Skeletal muscle cell (primary cell): ENCODE results near the gene TMEM106A.
"Not testable (repeated sequence)": the region's sequence is repeated elsewhere in the genome, so short reads cannot be mapped to it uniquely, and the experiment has no call there.

ENCODE experiments used
- DNase-seq: peaks from one replicate; pipeline ENCODE4 v3.0.0-alpha.2; 2010; ENCODE audit warnings: low read depth
- H3K4me3 ChIP-seq: 2 replicates; pipeline ENCODE4 v1.5.1; 2011; ENCODE audit warnings: low read depth, mild to moderate bottlenecking, control low read depth, low read length, moderate library complexity

The TMEM106A gene, protein sequence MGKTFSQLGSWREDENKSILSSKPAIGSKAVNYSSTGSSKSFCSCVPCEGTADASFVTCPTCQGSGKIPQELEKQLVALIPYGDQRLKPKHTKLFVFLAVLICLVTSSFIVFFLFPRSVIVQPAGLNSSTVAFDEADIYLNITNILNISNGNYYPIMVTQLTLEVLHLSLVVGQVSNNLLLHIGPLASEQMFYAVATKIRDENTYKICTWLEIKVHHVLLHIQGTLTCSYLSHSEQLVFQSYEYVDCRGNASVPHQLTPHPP

DNA sequence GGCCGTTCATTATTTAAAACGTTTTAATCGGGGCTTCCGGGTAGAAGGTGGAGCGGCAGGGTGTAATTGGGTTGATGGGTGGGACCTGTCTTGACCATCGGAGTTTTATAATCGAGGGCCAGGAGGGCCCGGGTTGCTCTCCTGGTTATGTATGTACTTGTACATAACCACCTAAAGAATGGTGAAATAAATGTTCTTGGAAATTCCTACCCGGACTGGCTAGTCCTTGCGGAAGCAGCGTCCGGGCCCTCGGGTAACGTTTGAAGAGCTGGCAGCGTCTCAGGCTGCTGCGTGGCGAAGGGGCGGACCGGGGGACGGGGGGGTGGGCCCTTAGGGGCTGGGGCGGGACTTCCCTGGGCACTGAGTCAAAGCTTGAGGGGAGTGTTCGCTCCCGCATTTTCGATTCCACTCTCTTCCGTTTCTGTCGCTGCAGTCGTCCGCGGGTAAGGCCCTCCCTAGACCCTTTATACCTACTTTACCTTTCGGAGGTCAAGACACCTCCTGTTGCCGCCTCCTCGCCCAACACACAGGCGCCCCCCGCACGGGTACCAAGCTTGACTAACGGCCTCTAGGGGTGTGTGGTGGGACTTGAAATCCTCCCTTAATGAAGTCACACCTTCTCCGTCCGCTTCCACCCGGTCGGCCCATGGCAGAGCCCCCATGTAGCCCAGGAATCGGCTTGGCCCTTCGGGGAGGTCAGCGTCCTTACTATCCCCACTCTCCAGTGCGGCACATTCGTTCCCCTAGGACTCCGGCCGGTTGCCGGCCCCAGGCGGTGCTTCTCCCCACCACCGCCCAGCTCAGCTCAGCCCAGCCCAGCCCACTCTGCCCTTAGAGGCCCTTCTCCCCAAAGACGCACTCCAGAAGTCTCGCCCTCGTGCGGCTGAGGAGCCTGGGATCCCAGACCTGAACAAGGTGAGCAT lies at the start of gene TMEM106A:
TMEM106A (plus strand) TSS at position 396 of the 923 bp plus-strand sequence. CDS start 1,167 bp downstream, outside the sequence.
- peak; percentile 68 for DNase-seq
- peak within 1 kb of the TSS; percentile 76 for H3K4me3 ChIP-seq

DNA sequence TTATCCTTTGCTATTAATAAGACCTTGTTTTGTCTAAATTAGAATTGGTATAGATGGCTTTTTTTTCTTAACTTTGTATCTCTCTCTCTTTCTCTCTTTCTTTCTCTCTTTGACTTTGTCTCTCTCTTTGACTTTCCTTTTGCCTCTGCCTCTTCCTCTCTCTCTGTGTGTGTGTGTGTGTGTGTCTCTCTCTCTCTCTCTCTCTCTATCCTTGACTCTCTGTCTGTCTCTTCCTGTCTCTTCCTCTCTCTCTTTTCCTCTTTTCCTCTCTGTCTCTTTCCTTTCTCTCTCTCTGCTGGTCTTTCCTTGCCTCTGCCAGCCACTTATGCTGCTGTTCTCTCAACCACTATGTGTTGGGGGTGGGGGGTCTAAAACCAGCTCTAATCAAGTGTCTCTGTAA lies 45.7 kb upstream of the TMEM106A start:
- not testable (repeated sequence) for H3K4me3 ChIP-seq, DNase-seq

DNA sequence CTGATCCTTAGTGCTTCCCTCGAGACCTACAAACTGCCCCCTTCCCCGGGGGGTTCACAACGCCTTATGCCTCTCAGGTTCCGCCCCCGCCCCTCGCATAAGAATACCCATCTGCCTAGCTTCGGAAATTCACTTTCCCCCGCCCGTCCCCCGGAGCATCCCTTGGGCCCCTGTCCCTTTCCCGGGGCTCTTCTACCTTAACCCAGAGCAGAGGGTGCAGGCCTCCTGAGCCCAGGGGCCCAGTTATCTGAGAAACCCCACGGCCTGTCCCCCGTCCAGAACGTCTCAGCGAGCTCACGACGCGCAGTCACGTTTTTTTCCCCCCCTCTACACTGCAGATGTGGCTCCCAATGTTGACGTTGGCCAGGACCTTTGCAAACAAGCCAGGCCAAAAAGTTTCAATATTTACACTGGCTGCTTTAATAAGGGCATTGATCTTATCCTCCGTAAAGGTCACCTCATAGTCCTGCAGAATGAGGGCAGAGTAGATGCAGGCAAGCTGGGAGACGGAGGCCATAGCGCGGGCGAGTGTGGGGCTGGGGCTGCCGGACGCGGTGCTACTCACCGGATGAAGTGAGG lies 42.0 kb upstream of the TMEM106A start:
- H3K4me3 ChIP-seq, result peak overlapping the region; percentile 71
- DNase-seq, result no peak

DNA sequence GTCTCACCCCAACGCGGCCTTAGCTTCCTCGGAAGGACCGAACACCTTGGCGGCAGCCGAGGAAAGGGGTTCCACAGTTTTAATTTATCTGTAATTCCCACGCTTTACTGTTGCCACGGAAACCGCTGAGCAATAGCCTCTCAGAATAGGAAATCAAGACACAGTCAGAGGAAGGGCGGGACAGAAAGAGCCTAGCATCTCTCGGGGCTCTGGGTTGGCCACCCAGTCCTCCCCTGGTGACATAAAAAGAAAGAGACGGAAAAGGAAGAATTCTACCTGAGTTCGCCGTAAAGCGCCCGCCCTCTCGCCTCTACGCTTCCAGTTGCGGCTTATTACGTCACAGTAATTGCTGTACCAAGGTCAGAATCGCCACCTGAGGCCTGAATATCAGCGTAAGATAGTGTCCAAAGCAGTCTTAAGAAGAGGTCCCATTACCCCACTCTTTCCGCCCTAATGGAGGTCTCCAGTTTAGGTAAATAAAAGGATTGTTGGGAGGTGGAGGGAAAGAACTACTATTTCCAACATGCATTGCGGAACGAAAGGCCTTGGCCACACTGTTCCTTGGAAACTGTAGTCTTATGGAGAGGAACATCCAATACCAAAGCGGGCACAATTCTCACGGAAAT lies 41.4 kb upstream of the TMEM106A start:
- H3K4me3 ChIP-seq, result peak overlapping the region; percentile 71
- DNase-seq, result peak; percentile 87

DNA sequence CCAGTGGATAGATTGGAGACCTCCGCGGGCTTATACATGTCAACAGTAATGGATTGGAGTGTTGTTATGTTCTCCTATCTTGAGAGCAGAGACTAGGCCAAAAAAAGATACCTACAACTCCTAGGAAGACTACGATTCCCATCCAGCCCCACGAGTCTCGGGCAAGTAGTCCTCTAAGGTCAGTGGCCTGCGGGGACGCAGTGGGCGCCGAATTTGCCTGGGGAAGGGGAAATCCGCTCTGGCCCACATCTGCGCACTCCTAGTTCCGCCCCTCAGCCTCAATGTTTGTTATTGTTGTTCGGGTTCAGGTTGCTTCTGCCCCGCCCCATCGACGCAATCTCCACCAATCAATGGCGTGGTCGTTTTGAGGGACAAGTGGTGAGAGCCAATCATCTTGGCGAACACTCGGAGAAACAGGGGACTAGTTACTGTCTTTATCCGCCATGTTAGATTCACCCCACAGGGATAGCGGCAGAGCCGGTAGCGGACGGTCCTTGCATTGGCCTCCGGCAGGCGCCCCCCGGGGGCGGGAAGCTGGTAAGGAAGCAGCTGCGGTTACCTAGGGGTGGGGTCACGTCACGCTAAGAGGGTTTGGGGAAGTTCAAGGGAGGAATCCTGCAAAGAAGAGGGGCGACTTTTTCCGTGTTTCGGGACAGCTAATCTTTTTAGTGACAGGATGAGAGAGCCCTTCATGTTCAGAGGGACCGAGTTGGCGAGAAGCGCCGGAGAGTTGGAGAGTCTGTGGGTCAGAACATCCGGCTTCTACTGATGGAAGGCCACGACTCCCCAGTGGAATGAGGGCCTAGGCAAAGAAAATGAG lies 40.7 kb upstream of the TMEM106A start, which contains the start of gene NBR1:
NBR1 (plus strand) TSS at position 449 of the 820 bp plus-strand sequence. CDS start 4,586 bp downstream, outside the sequence.
- DNase-seq, result peak; percentile 93
- peak within 1 kb of the TSS; percentile 71 for H3K4me3 ChIP-seq

DNA sequence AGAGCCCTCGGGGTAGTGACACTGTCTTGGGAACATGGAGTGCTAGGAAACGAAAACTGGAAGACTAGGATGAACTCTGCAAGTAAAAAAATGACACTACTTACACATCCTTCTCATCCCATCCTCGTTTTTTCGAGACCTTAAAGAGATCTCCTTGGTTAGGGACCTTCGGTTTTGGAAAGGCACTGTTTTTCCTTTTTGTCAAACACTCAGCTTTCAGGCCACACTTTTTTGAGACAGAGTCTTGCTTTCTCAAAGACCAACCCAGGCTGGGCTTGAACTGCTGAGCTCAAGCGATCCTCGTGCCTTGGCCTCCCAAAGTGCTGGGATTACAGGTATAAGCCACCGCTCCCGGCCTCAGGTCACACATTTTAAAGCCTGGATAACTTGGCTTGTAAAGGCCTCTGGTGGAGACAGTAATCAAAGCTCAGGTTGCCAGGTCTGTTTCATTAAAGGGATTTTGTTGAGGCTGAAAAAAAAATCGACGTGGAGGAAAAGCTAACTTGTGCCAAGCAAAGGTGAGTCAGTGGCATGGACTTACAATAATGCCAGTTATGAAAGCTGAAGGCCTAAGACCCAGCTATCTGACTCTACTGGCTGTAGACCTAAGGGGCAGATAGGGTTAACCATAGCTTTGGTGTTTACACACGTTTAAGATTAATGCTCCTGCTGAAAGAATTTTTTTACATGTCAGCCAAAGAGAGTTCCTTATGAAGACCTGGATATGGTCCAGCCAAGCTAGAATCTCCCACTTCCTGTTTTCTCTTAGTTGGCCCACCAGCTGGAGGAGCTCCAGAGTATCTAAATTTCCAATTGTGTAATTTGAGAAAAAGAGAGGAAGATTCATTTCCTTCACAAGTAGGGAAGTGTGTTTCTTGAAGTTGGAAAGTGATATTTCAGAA lies 39.8 kb upstream of the TMEM106A start:
- H3K4me3 ChIP-seq, result peak overlapping the region; percentile 71
- DNase-seq, result peak; percentile 73

DNA sequence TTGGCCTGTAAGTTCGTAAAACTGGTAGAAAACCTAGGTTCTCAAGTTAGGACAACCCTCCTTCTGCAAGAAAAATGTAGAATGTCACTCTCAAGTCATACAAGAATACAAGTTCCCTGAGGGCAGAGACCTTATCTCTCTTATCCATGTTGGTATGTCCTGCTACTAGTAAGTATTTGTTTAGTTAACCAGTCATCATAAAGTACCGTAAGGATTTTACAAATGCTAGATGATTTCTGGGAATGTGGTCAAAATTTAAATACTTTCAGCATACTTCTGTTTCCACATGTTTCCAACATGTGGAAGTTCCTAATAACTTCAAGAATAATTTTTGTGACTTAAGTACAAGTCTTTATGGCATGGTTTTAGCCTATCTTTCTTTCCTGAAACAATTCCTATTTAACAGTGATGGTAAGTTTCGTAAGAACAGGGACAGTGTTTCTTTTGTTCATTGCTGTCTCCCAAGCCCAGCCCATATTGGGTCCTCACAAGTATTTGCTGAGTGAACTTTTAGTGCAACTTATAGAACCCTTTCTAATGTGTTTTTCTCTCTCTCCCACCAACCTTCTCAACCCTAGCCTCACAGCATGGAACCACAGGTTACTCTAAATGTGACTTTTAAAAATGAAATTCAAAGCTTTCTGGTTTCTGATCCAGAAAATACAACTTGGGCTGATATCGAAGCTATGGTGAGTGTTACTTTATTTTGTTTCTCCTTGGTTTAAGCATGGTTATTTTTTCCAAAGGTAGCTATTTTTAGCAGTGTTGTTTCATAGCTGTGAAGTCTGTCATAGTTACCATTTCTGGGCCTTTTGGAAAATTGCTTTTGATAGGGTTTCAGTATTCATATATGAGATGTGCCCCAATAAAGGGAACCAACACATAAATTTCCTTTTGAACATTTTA lies 36.2 kb upstream of the TMEM106A start:
- H3K4me3 ChIP-seq, result no peak overlapping the region
- DNase-seq, result no peak

DNA sequence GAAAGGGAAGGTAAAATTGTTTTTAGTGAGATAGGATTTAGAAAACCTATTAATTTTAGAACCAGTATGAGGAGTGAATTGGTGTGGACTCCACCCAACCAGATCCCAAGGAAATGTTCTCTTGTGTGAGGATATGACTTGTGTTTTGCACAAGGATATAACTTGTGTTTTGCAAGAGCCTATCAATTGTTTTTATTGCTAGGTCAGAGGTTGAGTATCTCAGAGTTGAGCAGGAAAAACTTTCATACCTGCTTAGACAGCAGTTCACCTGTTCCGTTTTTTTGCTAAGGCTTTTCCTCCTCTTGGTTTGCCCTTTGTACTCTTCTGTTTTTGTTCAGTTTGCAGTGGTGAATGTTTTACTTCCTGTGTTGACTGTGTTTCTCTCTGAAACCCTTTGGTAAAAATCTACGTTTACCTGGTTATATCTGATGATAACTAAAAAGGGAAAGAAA lies 35.5 kb upstream of the TMEM106A start:
- H3K4me3 ChIP-seq, result no peak overlapping the region

DNA sequence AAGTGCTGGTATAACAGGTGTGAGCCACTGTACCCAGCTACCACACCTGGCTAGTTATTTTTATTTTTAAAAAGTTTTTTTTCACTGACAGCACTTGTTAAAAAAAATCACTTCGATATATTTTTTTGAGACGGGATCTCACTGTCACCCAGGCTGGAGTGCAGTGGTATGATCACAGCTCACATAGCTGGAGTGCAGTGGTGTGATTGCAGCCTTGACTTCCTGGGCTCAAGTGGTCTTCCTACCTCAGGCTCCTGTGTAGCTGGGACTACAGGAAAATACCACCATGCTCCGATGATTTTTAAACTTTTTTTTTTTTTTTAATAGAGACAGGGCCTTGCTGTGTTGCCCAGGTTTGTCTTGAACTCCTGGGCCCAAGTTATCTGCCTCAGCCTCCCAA lies 27.8 kb upstream of the TMEM106A start:
- no peak for DNase-seq

More for the DNA sequence above, 35.5 kb upstream of the TMEM106A start:
- no peak for DNase-seq

DNA sequence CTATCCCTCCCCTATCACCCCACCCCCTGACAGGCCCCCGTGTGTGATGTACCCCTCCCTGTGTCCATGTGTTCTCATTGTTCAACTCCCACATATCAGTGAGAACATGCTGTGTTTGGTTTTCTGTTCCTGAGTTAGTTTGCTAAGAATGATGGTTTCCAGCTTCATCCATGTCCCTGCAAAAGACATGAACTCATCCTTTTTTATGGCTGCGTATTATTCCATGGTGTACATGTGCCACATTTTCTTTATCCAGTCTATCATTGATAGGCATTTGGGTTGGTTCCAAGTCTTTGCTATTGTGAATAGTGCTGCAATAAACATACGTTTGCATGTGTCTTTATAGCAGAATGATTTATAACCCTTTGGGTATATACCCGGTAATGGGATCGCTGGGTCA lies 25.0 kb upstream of the TMEM106A start:
- not testable (repeated sequence) for H3K4me3 ChIP-seq, DNase-seq

More for the DNA sequence above, 27.8 kb upstream of the TMEM106A start:
- no peak overlapping the region for H3K4me3 ChIP-seq

DNA sequence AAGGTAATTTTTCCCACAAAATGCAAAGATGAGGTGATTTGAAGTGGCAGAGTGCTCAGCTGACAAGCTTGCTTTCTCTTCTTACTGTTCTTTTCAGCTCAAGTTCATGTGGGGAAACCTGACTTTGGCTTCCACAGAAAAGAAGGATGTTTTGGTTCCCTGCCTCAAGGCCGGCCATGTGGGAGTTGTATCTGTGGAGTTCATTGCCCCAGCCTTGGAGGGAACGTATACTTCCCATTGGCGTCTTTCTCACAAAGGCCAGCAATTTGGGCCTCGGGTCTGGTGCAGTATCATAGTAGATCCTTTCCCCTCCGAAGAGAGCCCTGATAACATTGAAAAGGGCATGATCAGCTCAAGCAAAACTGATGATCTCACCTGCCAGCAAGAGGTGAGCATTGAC lies 18.4 kb upstream of the TMEM106A start:
- no peak overlapping the region for H3K4me3 ChIP-seq
- no peak for DNase-seq

DNA sequence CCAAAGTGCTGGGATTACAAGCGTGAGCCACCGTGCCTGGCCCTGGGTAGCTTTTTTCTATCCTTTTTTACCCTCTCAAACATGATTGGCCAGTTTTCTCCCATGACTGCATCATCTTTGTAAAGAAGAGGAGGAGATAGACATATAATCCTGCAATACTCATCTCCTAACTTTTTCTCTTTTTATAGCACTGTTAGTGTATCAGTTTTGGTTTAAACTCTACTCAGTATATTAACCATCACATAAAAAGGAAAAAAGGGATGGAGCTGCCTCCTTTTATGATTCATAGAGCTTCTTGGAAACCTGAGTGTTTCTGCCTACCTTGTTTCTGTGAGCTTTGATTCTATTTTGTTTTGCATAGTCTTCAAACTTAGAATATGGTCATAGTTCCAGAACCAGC lies 12.0 kb upstream of the TMEM106A start:
- DNase-seq, result no peak
- no peak overlapping the region for H3K4me3 ChIP-seq

DNA sequence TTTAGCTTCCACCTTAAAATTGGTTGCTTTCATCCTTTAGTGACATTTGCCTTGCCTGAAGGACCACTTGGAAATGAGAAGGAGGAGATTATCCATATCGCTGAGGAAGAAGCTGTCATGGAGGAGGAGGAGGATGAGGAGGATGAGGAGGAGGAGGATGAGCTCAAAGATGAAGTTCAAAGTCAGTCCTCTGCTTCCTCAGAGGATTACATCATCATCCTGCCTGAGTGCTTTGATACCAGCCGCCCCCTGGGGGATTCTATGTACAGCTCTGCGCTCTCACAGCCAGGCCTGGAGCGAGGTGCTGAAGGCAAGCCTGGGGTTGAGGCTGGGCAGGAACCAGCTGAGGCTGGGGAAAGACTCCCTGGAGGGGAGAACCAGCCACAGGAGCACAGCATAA lies 11.5 kb upstream of the TMEM106A start:
- no peak overlapping the region for H3K4me3 ChIP-seq
- no peak for DNase-seq

DNA sequence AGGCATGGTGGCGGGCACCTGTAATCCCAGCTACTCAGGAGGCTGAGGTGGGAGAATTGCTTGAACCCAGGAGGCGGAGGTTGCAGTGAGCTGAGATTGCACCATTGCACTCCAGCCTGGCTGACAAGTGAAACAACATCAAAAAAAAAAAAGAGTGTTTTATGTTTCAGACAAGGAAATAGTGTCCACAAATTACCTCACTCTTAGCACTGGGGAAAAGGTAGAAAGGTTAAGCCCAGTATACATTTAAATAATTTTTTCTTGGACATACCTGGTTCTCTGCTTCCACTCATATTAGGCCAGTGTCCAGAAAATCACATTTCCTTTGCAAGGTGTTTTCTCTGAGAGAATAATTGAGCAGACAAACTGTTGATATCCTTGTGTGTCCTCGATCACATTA lies 8.7 kb upstream of the TMEM106A start:
- DNase-seq, H3K4me3 ChIP-seq: not testable (repeated sequence)

DNA sequence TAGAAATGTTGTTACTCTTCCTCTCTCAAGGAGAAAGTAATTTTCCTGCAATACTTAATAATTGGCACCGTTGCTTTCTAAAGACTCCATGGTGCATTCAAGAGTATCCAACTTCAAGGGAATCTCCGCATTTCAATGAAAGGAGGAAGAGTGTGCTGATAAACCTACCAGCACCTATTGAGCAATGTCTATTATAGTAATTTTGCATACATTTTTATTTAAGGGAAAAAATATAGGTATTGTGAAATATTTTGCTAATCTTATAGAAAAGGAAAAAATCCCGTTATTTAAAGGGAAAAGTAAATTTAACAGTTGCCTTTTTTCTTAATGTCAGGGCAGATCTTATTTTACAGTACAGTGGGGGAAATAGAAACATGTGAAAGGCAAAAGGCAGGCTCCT lies 1.1 kb upstream of the TMEM106A start:
- no peak for DNase-seq
- H3K4me3 ChIP-seq, result no peak overlapping the region

DNA sequence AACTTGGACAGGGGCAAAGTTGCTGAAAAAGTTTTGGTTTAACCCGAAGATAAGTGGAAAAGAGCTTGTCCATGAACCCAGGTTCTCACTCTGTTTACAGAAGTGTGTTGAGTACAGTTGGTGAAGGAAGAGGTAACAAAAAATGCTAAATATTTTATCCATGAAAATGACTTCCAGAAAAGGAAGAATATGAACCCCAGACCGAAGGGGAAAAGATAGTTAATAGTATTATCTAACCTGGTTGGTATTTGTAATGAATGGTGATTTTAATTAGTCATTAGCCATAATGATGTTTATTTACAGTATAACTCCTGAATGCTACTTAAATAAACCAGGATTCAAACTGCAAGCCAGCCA lies 574 bp upstream of the TMEM106A start:
- peak overlapping the region; percentile 76 for H3K4me3 ChIP-seq
- no peak for DNase-seq
